SK-N-SH treated with all-trans-retinoic acid at 6 μM for 48 hours (cell line): Measurements from ENCODE around the gene UBE2H.
A peak's percentile ranks its signal among the peaks of the same experiment; 100 is the strongest.

ENCODE experiments used
- ATAC-seq: fragments of 200-7000 bp; cut with Tn5 transposase; 3 replicates; pipeline ENCODE4 v1.9.1; 2020; ENCODE audit warnings: mild to moderate bottlenecking, moderate library complexity
- ARNTL ChIP-seq: fragments of 450-650 bp; formaldehyde crosslinking; IDR thresholded peaks from 2 replicates; pipeline ENCODE4 v1.5.0; 2020; ENCODE audit warnings: low read depth, mild to moderate bottlenecking, moderate library complexity, borderline replicate concordance
- BACH2 ChIP-seq: fragments of 250-450 bp; sonication (Bioruptor Pico); IDR thresholded peaks from 2 replicates; pipeline ENCODE4 v1.9.0; 2021; ENCODE audit warnings: mild to moderate bottlenecking, borderline replicate concordance
- CSDC2 ChIP-seq: fragments of 250-450 bp; sonication (Bioruptor Pico); IDR thresholded peaks from 2 replicates; pipeline ENCODE4 v1.5.0; 2020; ENCODE audit warnings: mild to moderate bottlenecking, moderate library complexity
- CSRNP3 ChIP-seq: fragments of 250-450 bp; sonication (Bioruptor Pico); IDR thresholded peaks from 2 replicates; pipeline ENCODE4 v1.5.1; 2021; ENCODE audit warnings: mild to moderate bottlenecking, moderate library complexity
- ESRRG ChIP-seq: fragments of 250-450 bp; sonication (Bioruptor Pico); IDR thresholded peaks from 2 replicates; pipeline ENCODE4 v1.6.1; 2021; ENCODE audit warnings: mild to moderate bottlenecking
- GLIS3 ChIP-seq: fragments of 250-450 bp; sonication (Bioruptor Pico); IDR thresholded peaks from 2 replicates; pipeline ENCODE4 v1.5.0; 2020; ENCODE audit warnings: mild to moderate bottlenecking, moderate library complexity
- ISL1 ChIP-seq: fragments of 250-450 bp; sonication (Bioruptor Pico); IDR thresholded peaks from 2 replicates; pipeline ENCODE4 v2.1.2; 2022; ENCODE audit warnings: mild to moderate bottlenecking, moderate library complexity
- OSR1 ChIP-seq: fragments of 250-450 bp; sonication (Bioruptor Pico); IDR thresholded peaks from 2 replicates; pipeline ENCODE4 v1.8.0; 2022; ENCODE audit warnings: moderate library complexity, mild to moderate bottlenecking, inconsistent platforms
- PATZ1 ChIP-seq: fragments of 250-450 bp; sonication (Bioruptor Pico); IDR thresholded peaks from 2 replicates; pipeline ENCODE4 v1.8.0; 2020; ENCODE audit warnings: mild to moderate bottlenecking, moderate library complexity, borderline replicate concordance
- PPARA ChIP-seq: fragments of 250-450 bp; sonication (Bioruptor Pico); IDR thresholded peaks from 2 replicates; pipeline ENCODE4 v1.5.0; 2020; ENCODE audit warnings: mild to moderate bottlenecking, borderline replicate concordance
- RARB ChIP-seq: fragments of 250-450 bp; sonication (Bioruptor Pico); IDR thresholded peaks from 2 replicates; pipeline ENCODE4 v1.8.0; 2021; ENCODE audit warnings: mild to moderate bottlenecking, moderate library complexity
- TCF4 ChIP-seq: fragments of 250-450 bp; sonication (Bioruptor Pico); IDR thresholded peaks from 2 replicates; pipeline ENCODE4 v1.8.0; 2021; ENCODE audit warnings: mild to moderate bottlenecking, moderate library complexity, borderline replicate concordance
- TOX ChIP-seq: fragments of 250-450 bp; sonication (Bioruptor Pico); IDR thresholded peaks from 2 replicates; pipeline ENCODE4 v1.8.0; 2021; ENCODE audit warnings: mild to moderate bottlenecking, moderate library complexity, borderline replicate concordance
- TSHZ2 ChIP-seq: fragments of 250-450 bp; sonication (Bioruptor Pico); IDR thresholded peaks from 2 replicates; pipeline ENCODE4 v1.5.0; 2020; ENCODE audit warnings: mild to moderate bottlenecking, moderate library complexity
- ZC3H10 ChIP-seq: fragments of 250-450 bp; sonication (Bioruptor Pico); IDR thresholded peaks from 2 replicates; pipeline ENCODE4 v1.5.1; 2021; ENCODE audit warnings: mild to moderate bottlenecking, moderate library complexity
- ZFP3 ChIP-seq: fragments of 250-450 bp; sonication (Bioruptor Pico); IDR thresholded peaks from 2 replicates; pipeline ENCODE4 v1.5.0; 2020; ENCODE audit warnings: mild to moderate bottlenecking, moderate library complexity
- ZFP30 ChIP-seq: fragments of 450-650 bp; formaldehyde crosslinking; IDR thresholded peaks from 2 replicates; pipeline ENCODE4 v1.5.0; 2022; ENCODE audit warnings: mild to moderate bottlenecking, moderate library complexity
- ZNF565 ChIP-seq: fragments of 450-650 bp; formaldehyde crosslinking; conservative IDR thresholded peaks from 2 replicates; pipeline ENCODE4 v1.5.0; 2020; ENCODE audit warnings: low read depth, mild to moderate bottlenecking, moderate library complexity
- ZNF70 ChIP-seq: fragments of 450-650 bp; formaldehyde crosslinking; IDR thresholded peaks from 2 replicates; pipeline ENCODE4 v1.5.0; 2020; ENCODE audit warnings: mild to moderate bottlenecking, moderate library complexity
- ZNF8 ChIP-seq: fragments of 450-650 bp; formaldehyde crosslinking; IDR thresholded peaks from 2 replicates; pipeline ENCODE4 v1.5.0; 2020; ENCODE audit warnings: mild to moderate bottlenecking, moderate library complexity
- TF ChIP-seq, protein P1 (sequence below): fragments of 250-450 bp; sonication (Bioruptor Pico); IDR thresholded peaks from 2 replicates; pipeline ENCODE4 v1.8.0; 2021; ENCODE audit warnings: low read depth, mild to moderate bottlenecking, moderate library complexity, borderline replicate concordance

UBE2H gene

DNA sequence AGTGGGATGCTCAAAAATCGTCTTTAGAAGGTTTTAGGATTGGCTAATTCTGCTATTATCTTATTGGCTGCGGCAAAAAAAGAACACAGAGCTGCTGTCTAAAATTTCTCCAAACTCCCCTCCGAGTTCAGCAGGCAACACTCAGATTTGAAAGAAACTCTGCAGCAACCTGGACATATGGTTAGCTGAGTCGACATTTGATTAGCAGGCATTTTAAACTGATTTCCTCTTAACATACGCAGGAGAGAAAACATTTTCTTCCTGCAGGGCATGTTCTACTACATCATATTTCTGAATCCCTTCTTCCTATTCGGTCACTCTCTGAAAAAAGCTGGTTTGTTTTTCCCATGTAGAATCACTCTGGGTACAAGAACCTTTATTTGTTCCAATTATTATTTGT lies 119.4 kb downstream of the UBE2H start:
- ATAC-seq = peak; percentile 1; the same call in 1 of the 3 replicates
- TF ChIP-seq TCF4 (CRISPR knock-in tag) (peak; percentile 82), ISL1 (0 out of 2 replicates have a peak, but pooled peaks have one; percentile 24)
- TF ChIP-seq, all 23 proteins: peak for 2; not testable (repeated sequence) for 21

- ATAC-seq = no peak
Measured at GRCh38 chr7:129832701-129833227, 120.0 kb downstream of the UBE2H start.

GRCh38 chr7:129832282-129832681 lies 120.5 kb downstream of the UBE2H start:
- peak; percentile 1; the same call in 1 of the 3 replicates for ATAC-seq
- TF ChIP-seq TCF4 (CRISPR knock-in tag) = no peak
- TF ChIP-seq PPARA (CRISPR knock-in tag) = no peak
- TF ChIP-seq ISL1 = no peak
- TF ChIP-seq RARB = no peak
- no peak for TF ChIP-seq ESRRG (CRISPR knock-in tag)
- no peak for TF ChIP-seq CSDC2 (CRISPR knock-in tag)
- no peak for TF ChIP-seq BACH2 (CRISPR knock-in tag)
- TF ChIP-seq ARNTL (CRISPR knock-in tag) = no peak
- TF ChIP-seq ZFP3 (CRISPR knock-in tag) = no peak
- no peak for TF ChIP-seq ZNF8 (CRISPR knock-in tag)
- no peak for TF ChIP-seq ZFP30 (CRISPR knock-in tag)
- TF ChIP-seq CSRNP3 = no peak
- no peak for TF ChIP-seq ZNF70 (CRISPR knock-in tag)
- no peak for TF ChIP-seq OSR1 (CRISPR knock-in tag)
- TF ChIP-seq ZNF565 (CRISPR knock-in tag) = no peak
- no peak for TF ChIP-seq TOX
- TF ChIP-seq PATZ1 (CRISPR knock-in tag) = no peak

More at GRCh38 chr7:129832701-129833227, 120.0 kb downstream of the UBE2H start:
- TF ChIP-seq ZNF565 (CRISPR knock-in tag) (no peak), ISL1 (no peak), TSHZ2 (CRISPR knock-in tag) (no peak), GLIS3 (no peak), PPARA (CRISPR knock-in tag) (no peak), ZC3H10 (CRISPR knock-in tag) (no peak), TOX (no peak), ZNF8 (CRISPR knock-in tag) (no peak), ZNF70 (CRISPR knock-in tag) (no peak), CSDC2 (CRISPR knock-in tag) (no peak), CSRNP3 (no peak)
- TF ChIP-seq, protein P1, sequence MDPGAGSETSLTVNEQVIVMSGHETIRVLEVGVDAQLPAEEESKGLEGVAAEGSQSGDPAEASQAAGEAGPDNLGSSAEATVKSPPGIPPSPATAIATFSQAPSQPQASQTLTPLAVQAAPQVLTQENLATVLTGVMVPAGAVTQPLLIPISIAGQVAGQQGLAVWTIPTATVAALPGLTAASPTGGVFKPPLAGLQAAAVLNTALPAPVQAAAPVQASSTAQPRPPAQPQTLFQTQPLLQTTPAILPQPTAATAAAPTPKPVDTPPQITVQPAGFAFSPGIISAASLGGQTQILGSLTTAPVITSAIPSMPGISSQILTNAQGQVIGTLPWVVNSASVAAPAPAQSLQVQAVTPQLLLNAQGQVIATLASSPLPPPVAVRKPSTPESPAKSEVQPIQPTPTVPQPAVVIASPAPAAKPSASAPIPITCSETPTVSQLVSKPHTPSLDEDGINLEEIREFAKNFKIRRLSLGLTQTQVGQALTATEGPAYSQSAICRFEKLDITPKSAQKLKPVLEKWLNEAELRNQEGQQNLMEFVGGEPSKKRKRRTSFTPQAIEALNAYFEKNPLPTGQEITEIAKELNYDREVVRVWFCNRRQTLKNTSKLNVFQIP (CRISPR knock-in tag) = no peak
